ENCODE data around the gene EMB. TPM values are rescaled to one million over a fixed set of nuclear protein-coding genes. Genes with fewer than 3 reads are reported as not detected.
"Not testable (repeated sequence)": the region's sequence is repeated elsewhere in the genome, so short reads cannot be mapped to it uniquely, and the experiment has no call there.

Gene EMB
- polyA plus RNA-seq (2011; rRNA removed) (0.55 and 1.5 TPM in 2 replicates), polyA minus RNA-seq (2011; rRNA and poly(A)+ RNA removed) (0.38 and 0.51 TPM in 2 replicates)

DNA sequence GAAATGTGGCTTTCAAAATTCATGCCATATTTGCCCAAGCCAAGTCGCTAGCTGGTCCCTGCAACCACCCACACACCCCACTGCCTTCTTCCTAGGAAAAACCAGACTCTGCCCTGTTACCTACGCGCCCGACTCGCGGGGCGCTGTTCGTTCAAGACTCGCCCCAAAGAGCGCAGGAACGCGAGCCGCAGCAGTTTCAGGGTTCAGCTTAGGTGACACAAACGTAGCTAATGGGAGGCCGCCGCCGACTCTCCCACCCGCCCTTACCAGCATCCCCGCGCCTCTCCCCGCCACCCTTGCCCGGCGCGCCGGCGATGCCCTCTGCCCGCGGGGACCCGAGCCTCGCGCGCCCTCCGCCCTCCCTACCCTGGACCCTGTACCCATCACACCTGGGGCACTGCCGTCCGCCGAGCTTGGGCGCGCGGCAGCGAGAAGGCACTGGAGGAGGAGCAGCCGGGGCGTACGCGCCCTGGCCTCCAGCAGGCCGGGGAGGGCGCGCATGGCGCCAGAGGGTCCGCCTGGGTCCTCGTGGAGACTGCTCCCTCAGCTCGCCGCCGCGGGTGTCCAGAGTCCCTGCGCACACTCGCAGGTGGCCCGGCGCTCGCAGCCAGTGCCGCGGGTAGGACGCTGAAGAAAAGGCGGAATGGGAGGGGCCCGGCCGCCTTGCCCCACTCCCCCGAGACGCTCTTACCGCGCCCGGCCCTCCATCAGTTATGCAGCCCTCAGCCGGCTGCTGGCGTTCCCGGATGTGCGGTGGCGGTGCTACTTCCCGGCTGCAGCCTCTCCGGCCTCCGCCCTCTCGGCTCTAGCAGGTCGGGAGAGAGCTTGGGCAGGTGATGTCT, at the start of gene EMB:
TSS of gene EMB (minus strand) at position 638 of the 842 bp plus-strand sequence. CDS start at position 501, 137 bp downstream.
- Histone ChIP-seq H3K4me3 (ENCODE audit: low read depth, low read length) (peak within 1 kb of the TSS; percentile 40), H3K36me3 (ENCODE audit: control insufficient read depth, insufficient read depth, low read length) (no peaks in the 10 kb centered on the region), H3K27me3 (ENCODE audit: control insufficient read depth, insufficient read depth, low read length) (no peaks in the 10 kb centered on the region)
- TF ChIP-seq, protein P1, sequence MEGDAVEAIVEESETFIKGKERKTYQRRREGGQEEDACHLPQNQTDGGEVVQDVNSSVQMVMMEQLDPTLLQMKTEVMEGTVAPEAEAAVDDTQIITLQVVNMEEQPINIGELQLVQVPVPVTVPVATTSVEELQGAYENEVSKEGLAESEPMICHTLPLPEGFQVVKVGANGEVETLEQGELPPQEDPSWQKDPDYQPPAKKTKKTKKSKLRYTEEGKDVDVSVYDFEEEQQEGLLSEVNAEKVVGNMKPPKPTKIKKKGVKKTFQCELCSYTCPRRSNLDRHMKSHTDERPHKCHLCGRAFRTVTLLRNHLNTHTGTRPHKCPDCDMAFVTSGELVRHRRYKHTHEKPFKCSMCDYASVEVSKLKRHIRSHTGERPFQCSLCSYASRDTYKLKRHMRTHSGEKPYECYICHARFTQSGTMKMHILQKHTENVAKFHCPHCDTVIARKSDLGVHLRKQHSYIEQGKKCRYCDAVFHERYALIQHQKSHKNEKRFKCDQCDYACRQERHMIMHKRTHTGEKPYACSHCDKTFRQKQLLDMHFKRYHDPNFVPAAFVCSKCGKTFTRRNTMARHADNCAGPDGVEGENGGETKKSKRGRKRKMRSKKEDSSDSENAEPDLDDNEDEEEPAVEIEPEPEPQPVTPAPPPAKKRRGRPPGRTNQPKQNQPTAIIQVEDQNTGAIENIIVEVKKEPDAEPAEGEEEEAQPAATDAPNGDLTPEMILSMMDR (IDR thresholded peaks at IDR 0.05; ENCODE audit: insufficient read depth, low read depth, low read length): no peak
- DNase-seq (ENCODE audit: low read depth): no peak
- ChIA-PET POLR2A (no interaction called here), CTCF (no interaction called here)

DNA sequence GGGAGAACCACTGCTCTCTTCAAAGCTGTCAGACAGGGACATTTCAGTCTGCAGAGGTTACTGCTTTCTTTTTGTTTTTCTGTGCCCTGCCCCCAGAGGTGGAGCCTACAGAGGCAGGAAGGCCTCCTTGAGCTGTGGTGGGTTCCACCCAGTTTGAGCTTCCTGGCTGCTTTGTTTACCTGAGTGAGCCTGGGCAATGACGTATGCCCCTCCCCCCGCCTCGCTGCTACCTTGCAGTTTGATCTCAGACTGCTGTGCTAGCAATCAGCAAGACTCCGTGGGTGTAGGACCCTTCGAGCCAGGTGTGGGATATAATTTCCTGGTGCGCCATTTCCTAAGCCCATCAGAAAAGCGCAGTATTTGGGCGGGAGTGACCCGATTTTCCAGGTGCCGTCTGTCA, 48.4 kb upstream of the EMB start:
- H3K4me3 ChIP-seq (ENCODE audit: low read depth, low read length); CTCF ChIA-PET: not testable (repeated sequence)

GRCh38 chr5:50478790-50479189, 37.7 kb upstream of the EMB start:
- POLR2A ChIA-PET; H3K36me3 ChIP-seq (ENCODE audit: control insufficient read depth, insufficient read depth, low read length); H3K4me3 ChIP-seq (ENCODE audit: low read depth, low read length); H3K27me3 ChIP-seq (ENCODE audit: control insufficient read depth, insufficient read depth, low read length); DNase-seq (ENCODE audit: low read depth); CTCF ChIA-PET: not testable (repeated sequence)

More for the DNA sequence above, 48.4 kb upstream of the EMB start:
- H3K27me3 ChIP-seq (ENCODE audit: control insufficient read depth, insufficient read depth, low read length); POLR2A ChIA-PET; DNase-seq (ENCODE audit: low read depth); H3K36me3 ChIP-seq (ENCODE audit: control insufficient read depth, insufficient read depth, low read length): not testable (repeated sequence)

GRCh38 chr5:50476549-50476948, 35.5 kb upstream of the EMB start:
- no peak for DNase-seq (ENCODE audit: low read depth)
- ChIA-PET CTCF (no interaction called here), POLR2A (no interaction called here)
- Histone ChIP-seq H3K4me3 (ENCODE audit: low read depth, low read length) (no peak overlapping the region), H3K36me3 (ENCODE audit: control insufficient read depth, insufficient read depth, low read length) (no peaks in the 10 kb centered on the region), H3K27me3 (ENCODE audit: control insufficient read depth, insufficient read depth, low read length) (no peaks in the 10 kb centered on the region)
- TF ChIP-seq, protein P1 (IDR thresholded peaks at IDR 0.05; ENCODE audit: insufficient read depth, low read depth, low read length): no peak

- H3K4me3 ChIP-seq (ENCODE audit: low read depth, low read length); CTCF ChIA-PET; DNase-seq (ENCODE audit: low read depth); H3K36me3 ChIP-seq (ENCODE audit: control insufficient read depth, insufficient read depth, low read length); POLR2A ChIA-PET; H3K27me3 ChIP-seq (ENCODE audit: control insufficient read depth, insufficient read depth, low read length): not testable (repeated sequence)
Measured at GRCh38 chr5:50465015-50465414, 23.9 kb upstream of the EMB start.

DNA sequence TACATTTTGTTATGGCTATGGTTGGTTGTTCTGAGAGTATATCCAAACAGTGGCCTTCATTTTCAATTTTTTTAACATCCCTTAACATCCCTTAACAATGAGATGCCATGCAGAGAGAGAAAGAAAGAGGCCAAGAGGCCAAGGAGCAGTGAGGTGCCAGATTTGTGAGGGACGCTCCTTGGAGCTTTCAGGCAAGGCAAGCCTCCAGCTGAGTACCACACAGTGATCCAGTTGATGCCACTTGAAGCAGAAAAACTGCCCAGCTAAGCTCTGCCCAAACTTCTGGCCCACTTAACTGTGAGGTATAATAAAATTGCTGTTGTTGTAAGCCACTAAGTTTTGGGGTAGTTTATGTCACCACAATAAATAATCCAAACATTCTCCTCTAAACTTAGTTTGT, 22.6 kb upstream of the EMB start:
- Histone ChIP-seq H3K4me3 (ENCODE audit: low read depth, low read length) (no peak overlapping the region), H3K27me3 (ENCODE audit: control insufficient read depth, insufficient read depth, low read length) (no peaks in the 10 kb centered on the region), H3K36me3 (ENCODE audit: control insufficient read depth, insufficient read depth, low read length) (no peaks in the 10 kb centered on the region)
- CTCF ChIA-PET: no interaction called here
- POLR2A ChIA-PET: no interaction called here
- TF ChIP-seq, protein P1 (IDR thresholded peaks at IDR 0.05; ENCODE audit: insufficient read depth, low read depth, low read length): no peak
- no peak for DNase-seq (ENCODE audit: low read depth)

DNA sequence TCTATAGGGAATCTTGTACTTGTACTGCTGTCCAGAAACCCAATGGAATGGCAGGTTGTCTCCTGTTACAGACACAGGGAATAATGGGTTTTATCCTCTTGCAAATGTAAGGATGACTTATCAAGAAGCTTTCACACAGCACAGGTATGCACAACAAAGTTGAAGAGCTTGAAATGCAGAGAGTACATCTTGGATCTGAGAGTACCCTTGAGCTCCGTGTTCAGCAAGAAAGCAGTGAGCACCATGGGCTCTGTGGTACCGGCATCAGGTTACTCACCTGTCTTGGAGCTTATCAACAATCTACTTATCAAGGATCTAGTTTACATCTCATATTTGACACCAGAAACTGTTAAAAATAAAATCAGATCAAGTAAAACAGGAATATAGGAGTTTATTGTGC, 22.0 kb upstream of the EMB start:
- CTCF ChIA-PET: no interaction called here
- Histone ChIP-seq H3K4me3 (ENCODE audit: low read depth, low read length) (no peak overlapping the region), H3K36me3 (ENCODE audit: control insufficient read depth, insufficient read depth, low read length) (no peaks in the 10 kb centered on the region), H3K27me3 (ENCODE audit: control insufficient read depth, insufficient read depth, low read length) (no peaks in the 10 kb centered on the region)
- POLR2A ChIA-PET: no interaction called here
- TF ChIP-seq, protein P1 (IDR thresholded peaks at IDR 0.05; ENCODE audit: insufficient read depth, low read depth, low read length): no peak
- DNase-seq (ENCODE audit: low read depth): no peak

DNA sequence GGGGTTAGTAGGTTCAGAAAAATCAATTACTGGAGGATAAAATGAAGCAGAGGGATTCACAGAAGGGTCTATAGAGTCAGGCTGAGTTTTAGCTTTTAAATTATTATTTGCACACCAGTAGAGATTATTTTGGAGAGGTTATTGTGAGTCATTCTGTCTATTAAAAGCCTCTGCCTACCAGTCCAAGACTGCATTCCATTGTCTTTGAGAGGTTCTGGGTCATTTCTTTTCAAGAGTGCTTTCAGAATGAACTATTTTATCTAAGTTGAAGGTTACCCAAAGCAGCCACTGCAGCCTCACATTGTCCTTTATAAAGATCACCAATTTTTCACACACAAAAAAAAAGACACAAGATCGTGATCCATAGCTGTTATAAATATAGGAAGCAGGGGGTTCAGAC, 21.5 kb upstream of the EMB start:
- DNase-seq (ENCODE audit: low read depth): not testable (repeated sequence)

GRCh38 chr5:50458372-50458771, 17.3 kb upstream of the EMB start:
- H3K4me3 ChIP-seq (ENCODE audit: low read depth, low read length); CTCF ChIA-PET; POLR2A ChIA-PET; DNase-seq (ENCODE audit: low read depth); H3K27me3 ChIP-seq (ENCODE audit: control insufficient read depth, insufficient read depth, low read length); H3K36me3 ChIP-seq (ENCODE audit: control insufficient read depth, insufficient read depth, low read length): not testable (repeated sequence)

More for the DNA sequence above, 21.5 kb upstream of the EMB start:
- CTCF ChIA-PET; H3K36me3 ChIP-seq (ENCODE audit: control insufficient read depth, insufficient read depth, low read length); POLR2A ChIA-PET; H3K4me3 ChIP-seq (ENCODE audit: low read depth, low read length); H3K27me3 ChIP-seq (ENCODE audit: control insufficient read depth, insufficient read depth, low read length): not testable (repeated sequence)

Data from BJ (cell line).